ENCODE results near the gene EIPR1.

The EIPR1 gene

DNA sequence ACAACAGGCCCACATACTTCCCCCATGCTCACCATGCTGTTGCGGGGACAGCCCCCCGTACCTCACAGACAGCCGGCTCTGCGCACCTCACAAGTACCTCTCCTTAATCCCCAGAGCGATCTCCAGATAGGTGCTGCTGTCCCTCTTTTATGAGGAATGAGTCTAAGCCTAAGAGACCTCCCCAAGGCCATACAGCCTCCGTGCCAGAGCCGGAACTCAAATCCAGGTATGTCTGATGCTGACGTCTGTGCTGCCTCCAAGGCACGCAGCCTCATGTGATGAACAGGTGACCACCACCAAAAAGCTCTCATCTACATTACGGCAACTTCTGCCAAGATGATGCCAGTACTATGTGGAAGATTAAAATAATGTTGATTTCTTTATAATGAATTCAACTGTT is 85.2 kb downstream of the EIPR1 start (continued):
- TF ChIP-seq, protein P1, sequence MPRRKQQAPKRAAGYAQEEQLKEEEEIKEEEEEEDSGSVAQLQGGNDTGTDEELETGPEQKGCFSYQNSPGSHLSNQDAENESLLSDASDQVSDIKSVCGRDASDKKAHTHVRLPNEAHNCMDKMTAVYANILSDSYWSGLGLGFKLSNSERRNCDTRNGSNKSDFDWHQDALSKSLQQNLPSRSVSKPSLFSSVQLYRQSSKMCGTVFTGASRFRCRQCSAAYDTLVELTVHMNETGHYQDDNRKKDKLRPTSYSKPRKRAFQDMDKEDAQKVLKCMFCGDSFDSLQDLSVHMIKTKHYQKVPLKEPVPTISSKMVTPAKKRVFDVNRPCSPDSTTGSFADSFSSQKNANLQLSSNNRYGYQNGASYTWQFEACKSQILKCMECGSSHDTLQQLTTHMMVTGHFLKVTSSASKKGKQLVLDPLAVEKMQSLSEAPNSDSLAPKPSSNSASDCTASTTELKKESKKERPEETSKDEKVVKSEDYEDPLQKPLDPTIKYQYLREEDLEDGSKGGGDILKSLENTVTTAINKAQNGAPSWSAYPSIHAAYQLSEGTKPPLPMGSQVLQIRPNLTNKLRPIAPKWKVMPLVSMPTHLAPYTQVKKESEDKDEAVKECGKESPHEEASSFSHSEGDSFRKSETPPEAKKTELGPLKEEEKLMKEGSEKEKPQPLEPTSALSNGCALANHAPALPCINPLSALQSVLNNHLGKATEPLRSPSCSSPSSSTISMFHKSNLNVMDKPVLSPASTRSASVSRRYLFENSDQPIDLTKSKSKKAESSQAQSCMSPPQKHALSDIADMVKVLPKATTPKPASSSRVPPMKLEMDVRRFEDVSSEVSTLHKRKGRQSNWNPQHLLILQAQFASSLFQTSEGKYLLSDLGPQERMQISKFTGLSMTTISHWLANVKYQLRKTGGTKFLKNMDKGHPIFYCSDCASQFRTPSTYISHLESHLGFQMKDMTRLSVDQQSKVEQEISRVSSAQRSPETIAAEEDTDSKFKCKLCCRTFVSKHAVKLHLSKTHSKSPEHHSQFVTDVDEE (CRISPR knock-in tag; IDR thresholded peaks at IDR 0.05): no peak
- TF ChIP-seq ZNF70 (CRISPR knock-in tag; IDR thresholded peaks at IDR 0.05) (no peak), ZC3H10 (CRISPR knock-in tag; IDR thresholded peaks at IDR 0.05) (no peak), ARNTL (CRISPR knock-in tag; IDR thresholded peaks at IDR 0.05; ENCODE audit: borderline replicate concordance, low read depth) (no peak), PPARA (CRISPR knock-in tag; IDR thresholded peaks at IDR 0.05; ENCODE audit: borderline replicate concordance) (no peak)
- TF ChIP-seq, protein P2, sequence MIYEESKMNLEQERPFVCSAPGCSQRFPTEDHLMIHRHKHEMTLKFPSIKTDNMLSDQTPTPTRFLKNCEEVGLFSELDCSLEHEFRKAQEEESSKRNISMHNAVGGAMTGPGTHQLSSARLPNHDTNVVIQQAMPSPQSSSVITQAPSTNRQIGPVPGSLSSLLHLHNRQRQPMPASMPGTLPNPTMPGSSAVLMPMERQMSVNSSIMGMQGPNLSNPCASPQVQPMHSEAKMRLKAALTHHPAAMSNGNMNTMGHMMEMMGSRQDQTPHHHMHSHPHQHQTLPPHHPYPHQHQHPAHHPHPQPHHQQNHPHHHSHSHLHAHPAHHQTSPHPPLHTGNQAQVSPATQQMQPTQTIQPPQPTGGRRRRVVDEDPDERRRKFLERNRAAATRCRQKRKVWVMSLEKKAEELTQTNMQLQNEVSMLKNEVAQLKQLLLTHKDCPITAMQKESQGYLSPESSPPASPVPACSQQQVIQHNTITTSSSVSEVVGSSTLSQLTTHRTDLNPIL (CRISPR knock-in tag; IDR thresholded peaks at IDR 0.05; ENCODE audit: low read depth): no peak

- TF ChIP-seq OSR1 (CRISPR knock-in tag; IDR thresholded peaks at IDR 0.05) (no peak), ZFP30 (CRISPR knock-in tag; IDR thresholded peaks at IDR 0.05) (no peak), PATZ1 (CRISPR knock-in tag; IDR thresholded peaks at IDR 0.05; ENCODE audit: borderline replicate concordance) (no peak), ZNF8 (CRISPR knock-in tag; IDR thresholded peaks at IDR 0.05) (no peak), ARNTL (CRISPR knock-in tag; IDR thresholded peaks at IDR 0.05; ENCODE audit: borderline replicate concordance, low read depth) (no peak), ZC3H10 (CRISPR knock-in tag; IDR thresholded peaks at IDR 0.05) (no peak), ZNF565 (CRISPR knock-in tag; conservative IDR thresholded peaks at IDR 0.05; ENCODE audit: low read depth) (no peak), ZNF70 (CRISPR knock-in tag; IDR thresholded peaks at IDR 0.05) (no peak), ESRRG (CRISPR knock-in tag; IDR thresholded peaks at IDR 0.05) (no peak), BACH2 (CRISPR knock-in tag; IDR thresholded peaks at IDR 0.05; ENCODE audit: borderline replicate concordance) (no peak), RARB (CRISPR knock-in tag; IDR thresholded peaks at IDR 0.05) (no peak), CSDC2 (CRISPR knock-in tag; IDR thresholded peaks at IDR 0.05) (no peak), TOX (CRISPR knock-in tag; IDR thresholded peaks at IDR 0.05; ENCODE audit: borderline replicate concordance) (no peak), SNAI2 (CRISPR knock-in tag; IDR thresholded peaks at IDR 0.05) (no peak), PPARA (CRISPR knock-in tag; IDR thresholded peaks at IDR 0.05; ENCODE audit: borderline replicate concordance) (no peak)
- TF ChIP-seq, protein P1 (CRISPR knock-in tag; IDR thresholded peaks at IDR 0.05): no peak
- TF ChIP-seq, protein P3, sequence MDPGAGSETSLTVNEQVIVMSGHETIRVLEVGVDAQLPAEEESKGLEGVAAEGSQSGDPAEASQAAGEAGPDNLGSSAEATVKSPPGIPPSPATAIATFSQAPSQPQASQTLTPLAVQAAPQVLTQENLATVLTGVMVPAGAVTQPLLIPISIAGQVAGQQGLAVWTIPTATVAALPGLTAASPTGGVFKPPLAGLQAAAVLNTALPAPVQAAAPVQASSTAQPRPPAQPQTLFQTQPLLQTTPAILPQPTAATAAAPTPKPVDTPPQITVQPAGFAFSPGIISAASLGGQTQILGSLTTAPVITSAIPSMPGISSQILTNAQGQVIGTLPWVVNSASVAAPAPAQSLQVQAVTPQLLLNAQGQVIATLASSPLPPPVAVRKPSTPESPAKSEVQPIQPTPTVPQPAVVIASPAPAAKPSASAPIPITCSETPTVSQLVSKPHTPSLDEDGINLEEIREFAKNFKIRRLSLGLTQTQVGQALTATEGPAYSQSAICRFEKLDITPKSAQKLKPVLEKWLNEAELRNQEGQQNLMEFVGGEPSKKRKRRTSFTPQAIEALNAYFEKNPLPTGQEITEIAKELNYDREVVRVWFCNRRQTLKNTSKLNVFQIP (CRISPR knock-in tag; IDR thresholded peaks at IDR 0.05; ENCODE audit: borderline replicate concordance, low read depth): no peak
- TF ChIP-seq, protein P2 (CRISPR knock-in tag; IDR thresholded peaks at IDR 0.05; ENCODE audit: low read depth): no peak
- TF ChIP-seq, protein P4, sequence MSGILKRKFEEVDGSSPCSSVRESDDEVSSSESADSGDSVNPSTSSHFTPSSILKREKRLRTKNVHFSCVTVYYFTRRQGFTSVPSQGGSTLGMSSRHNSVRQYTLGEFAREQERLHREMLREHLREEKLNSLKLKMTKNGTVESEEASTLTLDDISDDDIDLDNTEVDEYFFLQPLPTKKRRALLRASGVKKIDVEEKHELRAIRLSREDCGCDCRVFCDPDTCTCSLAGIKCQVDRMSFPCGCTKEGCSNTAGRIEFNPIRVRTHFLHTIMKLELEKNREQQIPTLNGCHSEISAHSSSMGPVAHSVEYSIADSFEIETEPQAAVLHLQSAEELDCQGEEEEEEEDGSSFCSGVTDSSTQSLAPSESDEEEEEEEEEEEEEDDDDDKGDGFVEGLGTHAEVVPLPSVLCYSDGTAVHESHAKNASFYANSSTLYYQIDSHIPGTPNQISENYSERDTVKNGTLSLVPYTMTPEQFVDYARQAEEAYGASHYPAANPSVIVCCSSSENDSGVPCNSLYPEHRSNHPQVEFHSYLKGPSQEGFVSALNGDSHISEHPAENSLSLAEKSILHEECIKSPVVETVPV (CRISPR knock-in tag; IDR thresholded peaks at IDR 0.05): no peak
- no peak for ATAC-seq
Measured at GRCh38 chr2:3291750-3292149, 85.9 kb downstream of the EIPR1 start.
